NCI-H1092 (cell line): ENCODE data around the gene OR5B21.

ENCODE experiments used
- DNase-seq: peaks from one replicate; lab custom pipeline; 2025; lab: John Stamatoyannopoulos, UW

OR5B21 gene

DNA sequence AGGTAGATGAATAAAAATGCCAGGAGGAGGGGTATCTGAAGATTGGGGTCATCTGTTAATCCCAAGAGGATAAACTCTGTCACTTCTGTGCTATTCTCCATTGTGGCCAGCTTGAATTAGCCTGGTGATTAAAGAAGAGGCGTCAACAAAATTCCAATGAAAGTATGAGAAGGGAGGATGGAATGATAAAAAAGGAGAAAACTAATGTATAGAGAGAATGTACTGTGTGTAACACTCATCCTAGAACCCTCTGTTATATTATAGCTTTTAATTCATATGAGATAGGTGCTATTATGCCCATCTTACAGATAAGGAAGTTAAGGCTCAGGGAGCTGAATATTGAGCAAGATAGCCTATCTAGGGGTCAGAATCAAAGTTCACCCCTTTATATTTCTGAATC is at the start of gene OR5B21:
Gene OR5B21, minus strand, starts transcription at position 101 of the 400 bp plus-strand sequence. Its CDS starts 0 bp downstream, at position 101.
- no peak for DNase-seq

DNA sequence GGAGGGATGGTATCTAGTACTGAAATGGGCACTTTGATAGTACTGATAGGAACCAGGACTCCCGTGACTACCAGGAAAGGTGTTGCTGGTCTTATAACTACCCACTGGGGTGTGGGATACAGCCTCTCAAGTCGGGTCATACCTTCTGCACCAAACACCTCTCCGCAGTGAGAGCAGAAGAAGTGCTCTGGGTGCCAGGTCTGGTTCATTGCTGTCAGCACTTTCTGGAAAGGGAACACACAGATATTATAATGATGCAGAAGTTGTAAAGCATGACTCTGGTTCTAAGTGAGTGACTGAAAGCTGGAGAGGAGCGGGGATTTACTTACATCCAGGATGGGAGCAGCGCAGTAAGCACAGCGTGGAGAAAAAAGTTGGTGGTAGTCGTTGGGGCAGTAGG is 41.7 kb upstream of the OR5B21 start:
- DNase-seq = no peak

- DNase-seq = no peak
Measured at GRCh38 chr11:58546841-58547240, 38.9 kb upstream of the OR5B21 start.

DNA sequence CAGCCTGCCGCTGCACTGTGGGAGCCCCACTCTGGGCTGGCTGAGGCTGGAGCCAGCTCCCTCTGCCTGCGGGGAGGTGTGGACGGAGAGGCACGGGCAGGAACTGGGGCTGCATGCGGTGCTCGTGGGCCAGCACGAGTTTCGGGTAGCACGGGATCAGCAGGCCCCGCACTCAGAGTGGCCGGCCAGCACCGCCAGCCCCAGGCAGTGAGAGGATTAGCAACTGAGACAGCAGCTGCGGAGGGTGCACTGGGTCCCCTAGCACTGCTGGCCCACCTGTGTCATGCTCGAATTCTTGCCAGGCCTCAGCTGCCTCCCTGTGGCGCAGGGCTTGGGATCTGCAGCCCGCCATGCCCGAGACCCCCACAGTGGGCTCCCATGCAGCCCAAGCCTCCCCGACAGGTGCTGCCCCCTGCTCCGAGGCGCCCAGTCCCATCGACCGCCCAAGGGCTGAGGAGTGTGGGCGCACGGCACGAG is 24.0 kb upstream of the OR5B21 start:
- no peak for DNase-seq

- DNase-seq = no peak
Measured at GRCh38 chr11:58530236-58530635, 22.3 kb upstream of the OR5B21 start.

- DNase-seq = no peak
Measured at GRCh38 chr11:58527429-58527828, 19.5 kb upstream of the OR5B21 start.

DNA sequence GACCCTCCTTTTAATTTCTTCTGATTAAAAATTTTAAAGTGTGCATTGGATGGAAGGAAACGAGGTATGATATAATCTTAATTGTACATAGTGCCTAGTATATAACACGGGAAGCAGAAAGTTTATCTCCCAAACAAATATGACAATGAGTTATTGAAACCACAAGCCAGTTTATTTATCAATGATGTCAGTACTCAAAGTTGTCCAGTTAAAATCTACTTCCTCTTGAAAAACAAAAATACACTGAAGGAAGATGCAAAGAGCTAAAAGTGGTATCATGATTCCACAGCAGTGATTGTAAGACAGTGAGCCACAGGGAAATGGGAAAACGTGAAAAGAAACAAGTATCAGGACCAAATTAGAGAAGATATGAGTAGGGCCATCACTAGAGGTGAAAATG is 18.8 kb upstream of the OR5B21 start:
- no peak for DNase-seq

DNA sequence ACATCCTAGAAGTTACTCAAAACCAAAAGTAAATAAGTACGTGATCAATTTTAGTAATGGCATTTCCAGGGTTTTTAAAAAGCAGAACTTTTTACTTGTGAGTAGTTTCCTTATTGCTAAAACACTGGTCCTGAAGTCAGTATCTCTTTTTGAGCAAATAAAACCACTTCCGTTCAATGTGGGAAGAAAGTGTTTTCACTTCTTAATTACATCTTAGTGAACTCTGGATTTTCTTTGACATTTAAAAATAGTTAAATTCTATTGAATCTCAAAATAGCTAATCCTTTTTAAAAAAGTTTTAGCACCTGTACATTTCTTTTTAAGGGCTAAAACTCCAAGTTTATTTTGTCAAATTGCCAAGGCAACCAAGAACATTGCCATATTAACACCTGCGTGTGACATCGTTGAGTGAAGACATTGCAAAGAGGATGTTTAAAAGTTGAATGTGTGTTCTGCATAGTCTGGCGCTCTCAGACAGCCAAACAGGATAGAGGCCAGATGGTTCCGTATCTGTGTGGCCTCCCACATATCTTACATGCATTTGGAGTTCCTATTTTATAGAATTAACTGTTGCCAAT is 17.2 kb upstream of the OR5B21 start:
- no peak for DNase-seq

DNA sequence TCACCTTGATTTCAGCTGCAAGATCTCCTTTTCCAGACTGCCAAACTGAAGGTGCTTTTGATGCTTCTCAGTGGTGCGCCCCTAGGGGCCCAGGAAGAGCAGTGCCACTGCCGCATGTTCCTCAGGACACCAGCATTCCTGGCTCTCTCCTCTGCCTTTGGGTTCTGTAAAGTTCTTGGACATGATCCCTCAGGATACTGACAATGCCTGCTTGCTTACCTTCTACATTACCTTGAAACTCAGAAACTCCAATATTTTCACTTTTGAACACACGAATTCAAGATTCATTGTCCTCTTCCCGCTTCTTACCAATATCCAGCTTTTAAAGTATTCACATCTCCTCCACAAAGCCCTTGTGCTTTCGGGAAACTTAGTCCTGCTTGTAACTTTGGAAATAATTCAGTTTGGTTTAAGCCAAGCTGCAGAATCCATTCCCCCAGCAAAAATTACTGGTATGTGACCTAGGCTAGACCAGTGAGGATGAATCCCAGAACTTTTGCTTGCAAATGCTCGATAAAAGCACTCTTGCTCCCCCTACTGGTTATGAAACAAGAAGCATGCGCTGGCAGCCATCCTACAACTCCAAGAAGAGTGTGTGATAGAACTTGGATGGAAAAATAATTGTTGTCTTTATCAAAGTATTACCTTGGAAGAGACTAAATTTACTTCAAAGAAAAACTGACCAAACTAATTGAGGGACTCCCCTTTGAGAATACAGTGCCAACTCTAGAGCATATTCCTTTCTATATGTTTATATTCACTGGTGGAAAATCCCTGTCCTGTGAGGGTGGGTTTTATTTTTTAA is 16.5 kb upstream of the OR5B21 start:
- peak; percentile 42 for DNase-seq

GRCh38 chr11:58513747-58514367 is 6.0 kb upstream of the OR5B21 start:
- no peak for DNase-seq

- DNase-seq = no peak
Measured at GRCh38 chr11:58511636-58512035, 3.7 kb upstream of the OR5B21 start.

DNA sequence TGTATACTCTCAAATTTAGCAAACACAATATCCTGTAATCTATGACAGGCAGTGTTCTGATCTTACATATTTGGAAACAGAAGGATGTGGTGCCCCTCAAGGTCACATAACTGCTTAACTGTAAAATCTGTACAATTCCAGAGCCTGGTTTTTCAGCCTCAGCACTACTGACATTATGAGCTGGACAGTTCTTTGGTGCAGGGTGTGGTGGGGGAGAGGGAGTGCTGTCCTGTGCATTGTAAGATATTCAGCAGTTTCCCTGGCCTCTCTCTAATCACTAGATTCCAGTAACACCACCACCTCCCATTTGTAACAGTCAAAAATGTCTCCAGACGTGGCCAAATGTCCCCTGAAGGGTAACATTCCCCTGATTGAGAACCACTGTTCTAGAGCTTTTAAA is 1.8 kb upstream of the OR5B21 start:
- DNase-seq = no peak

DNA sequence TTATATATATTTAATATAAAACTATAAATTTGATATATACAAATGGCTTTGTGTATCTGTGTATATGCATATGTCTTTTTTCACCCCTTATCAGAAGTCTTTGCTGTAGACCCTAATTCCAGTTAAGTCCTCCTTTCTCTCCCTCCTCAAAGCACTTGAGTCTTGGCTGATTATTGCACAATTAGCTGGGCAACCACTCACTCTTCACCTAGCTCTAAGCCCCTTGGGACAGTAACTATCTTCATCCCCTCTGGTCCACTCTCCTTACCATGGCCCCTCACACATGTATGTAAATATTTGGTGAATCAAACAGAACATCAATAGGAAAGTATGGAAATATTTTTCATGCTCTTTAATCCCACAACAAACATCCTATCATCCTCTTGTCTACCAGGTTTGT is 909 bp upstream of the OR5B21 start:
- no peak for DNase-seq

DNA sequence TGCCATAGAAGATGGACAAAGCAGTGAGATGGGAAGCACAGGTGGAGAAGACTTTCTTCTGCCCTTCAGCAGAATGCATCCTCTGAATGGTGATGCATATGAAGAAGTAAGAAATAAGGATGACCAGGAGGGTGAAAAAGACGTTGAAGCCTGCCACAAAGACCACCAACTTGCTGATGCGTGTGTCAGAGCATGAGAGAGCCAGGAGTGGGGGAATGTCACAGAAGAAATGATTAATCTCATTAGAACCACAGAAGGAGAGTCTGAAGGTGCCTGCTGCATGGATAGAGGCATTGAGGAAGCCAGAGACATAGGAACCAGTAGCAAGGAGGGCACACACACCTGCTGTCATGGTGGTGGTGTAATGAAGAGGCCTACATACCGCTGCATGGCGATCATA is 550 bp downstream of the OR5B21 start:
- DNase-seq = no peak

- no peak for DNase-seq
Measured at GRCh38 chr11:58506935-58507334, 970 bp downstream of the OR5B21 start.

DNA sequence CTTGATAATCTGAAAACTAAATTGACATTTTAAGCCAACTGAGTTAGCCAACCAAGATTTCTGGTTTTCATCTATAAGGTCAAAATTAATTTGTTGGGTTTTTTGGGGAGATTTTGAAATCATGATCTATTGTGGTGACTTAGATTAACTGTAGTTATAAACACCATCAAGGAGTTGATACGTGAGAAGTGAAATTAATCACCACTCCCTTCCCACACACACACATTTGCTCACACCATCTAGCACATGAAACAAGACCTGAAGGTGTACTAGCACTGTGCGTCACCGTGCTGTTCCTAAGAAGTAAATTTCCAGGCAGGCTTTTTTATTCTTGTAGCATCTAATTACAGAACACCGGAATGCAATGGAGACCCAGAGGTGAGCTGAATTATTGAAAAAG is 2.1 kb downstream of the OR5B21 start:
- no peak for DNase-seq

DNA sequence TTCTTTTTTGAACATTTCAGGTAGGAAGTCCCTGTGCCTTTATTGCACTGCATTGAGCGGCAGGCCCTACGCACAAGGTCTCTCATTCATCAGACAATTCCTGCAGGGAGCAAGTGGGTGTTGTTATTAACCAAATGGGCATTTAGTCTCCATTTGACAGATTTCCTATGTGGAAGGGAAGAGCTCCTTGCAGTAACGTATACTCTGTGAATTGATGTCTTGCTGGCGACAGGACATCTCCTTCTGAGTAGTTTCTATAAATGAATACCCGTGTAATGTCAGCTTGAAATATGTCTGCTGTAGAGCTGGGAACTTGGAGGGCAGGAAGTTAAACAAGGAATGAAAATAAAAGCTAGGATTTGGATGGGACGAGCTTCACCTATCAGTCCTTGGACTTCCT is 3.7 kb downstream of the OR5B21 start:
- DNase-seq = no peak

DNA sequence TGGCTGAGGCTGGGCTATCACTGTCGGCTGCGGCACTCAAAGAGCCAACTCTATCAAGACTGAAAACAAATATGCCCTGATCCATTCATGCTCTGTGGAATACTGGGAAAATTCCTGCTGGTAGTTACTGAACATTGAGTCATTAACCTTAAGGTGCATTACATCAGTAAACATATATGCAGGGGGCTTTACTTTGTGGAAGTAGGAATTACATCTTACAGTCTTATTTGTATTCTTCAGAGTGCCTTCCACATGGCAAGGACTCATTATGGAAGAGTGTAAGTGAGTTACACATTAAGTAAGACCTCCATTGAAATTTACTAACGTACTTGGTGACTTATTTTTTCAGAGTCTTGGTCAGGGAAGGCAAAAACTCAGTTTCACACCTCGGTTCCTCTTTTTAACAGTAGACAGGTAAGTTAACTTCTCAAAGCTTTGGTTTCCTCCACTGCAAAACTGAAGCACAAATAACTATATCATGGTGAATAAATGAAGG is 4.5 kb downstream of the OR5B21 start:
- DNase-seq = no peak

DNA sequence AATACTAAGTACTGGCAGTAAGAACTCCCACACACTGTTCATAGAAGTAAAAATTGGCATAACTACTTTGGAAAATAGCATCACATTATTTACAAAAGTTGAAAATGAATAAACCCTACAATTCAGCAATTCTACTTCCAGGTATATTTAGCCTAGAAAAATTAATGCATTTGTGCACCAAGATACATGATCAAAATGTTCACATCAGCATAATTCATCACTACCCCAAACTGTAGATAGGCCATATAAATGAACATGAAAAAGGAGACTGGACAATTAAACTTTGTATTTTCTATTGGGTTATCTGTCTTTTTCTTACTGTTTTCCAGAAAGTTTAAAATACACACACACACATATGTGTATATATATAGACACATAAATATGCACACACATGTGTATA is 5.9 kb downstream of the OR5B21 start:
- no peak for DNase-seq

DNA sequence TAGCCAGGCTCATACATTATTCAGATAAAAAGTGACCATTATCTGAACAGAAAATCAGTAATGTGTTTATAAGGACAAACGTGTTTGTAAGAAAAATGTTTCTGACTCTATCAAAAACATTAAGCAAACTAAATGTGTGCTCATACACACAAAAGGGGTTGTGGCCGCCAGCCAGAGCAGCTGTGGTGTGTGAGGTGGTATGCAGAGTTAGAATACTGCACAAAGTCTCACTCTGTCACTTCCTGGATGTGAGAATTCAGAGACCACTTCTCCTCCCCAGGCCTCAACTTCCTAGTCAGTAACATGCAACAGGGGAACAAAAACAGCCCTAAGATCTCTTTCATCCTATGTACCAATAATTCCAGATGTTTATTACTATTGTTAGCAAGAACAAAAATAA is 9.4 kb downstream of the OR5B21 start:
- no peak for DNase-seq

DNA sequence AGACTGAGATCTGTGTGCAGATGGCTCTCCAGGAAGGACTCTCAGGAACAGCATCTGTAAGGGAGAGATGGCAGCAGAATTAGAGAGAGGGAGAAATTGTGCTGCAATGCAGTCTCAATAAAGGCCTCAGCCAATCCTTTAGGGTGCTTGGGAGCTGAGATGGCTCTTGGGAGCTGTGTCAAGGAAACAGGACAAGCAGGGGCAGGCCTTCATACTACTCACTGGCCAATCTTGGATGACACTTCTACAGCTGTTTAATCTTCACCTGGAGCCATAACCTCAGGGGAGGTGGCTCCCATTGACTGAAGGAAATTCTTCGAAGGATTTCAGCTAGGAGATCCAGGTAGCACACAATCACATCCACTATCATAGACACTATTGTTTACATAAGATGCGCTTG is 10.0 kb downstream of the OR5B21 start:
- no peak for DNase-seq

DNA sequence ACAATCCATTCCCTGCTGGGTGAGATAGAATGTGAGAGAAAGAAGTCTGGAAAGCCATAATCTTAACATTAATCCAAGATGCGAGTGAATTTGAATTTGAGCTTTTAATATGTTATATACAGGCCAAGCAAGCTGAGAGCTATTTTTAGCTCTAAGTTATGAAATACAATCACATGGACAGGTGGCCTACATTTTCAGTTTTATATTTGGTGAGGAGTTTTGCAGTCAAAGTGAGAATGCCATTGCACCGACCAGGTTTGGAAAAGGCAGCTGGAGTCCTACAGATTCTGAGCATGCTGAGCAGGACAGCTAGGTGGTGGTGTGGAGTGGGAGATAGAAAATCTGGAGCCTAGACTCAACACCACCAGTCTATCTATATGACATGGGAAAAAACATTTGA is 12.0 kb downstream of the OR5B21 start:
- no peak for DNase-seq

GRCh38 chr11:58494101-58494500 is 13.8 kb downstream of the OR5B21 start:
- DNase-seq = no peak
